Aorta (tissue), 5 donors: ENCODE measurements around the gene MYL12B. TPM values are rescaled to one million over a fixed set of nuclear protein-coding genes. Genes with fewer than 3 reads are reported as not detected.
"Not testable (repeated sequence)": the region's sequence is repeated elsewhere in the genome, so short reads cannot be mapped to it uniquely, and the experiment has no call there.

ENCODE experiments used
- ATAC-seq: fragments of 200-7000 bp; cut with Tn5 transposase; one replicate; pipeline ENCODE4 v1.9.1; 2022; ENCODE audit warnings: moderate library complexity; ENCODE audit not compliant: low FRiP score
- DNase-seq, 2 donors: peaks; one replicate each; pipeline ENCODE4 v3.0.0-alpha.2; 2020
- H3K27ac ChIP-seq, 2 donors: one replicate each; pipeline ENCODE4 v1.5.1; 2013; ENCODE audit warnings: low read length in 2 of 2, mild to moderate bottlenecking in 2 of 2, moderate library complexity in 2 of 2, control low read depth in 1 of 2, inconsistent platforms in 1 of 2, low read depth in 1 of 2
- H3K27me3 ChIP-seq, 2 donors: one replicate each; pipeline ENCODE4 v1.6.1; 2013; ENCODE audit warnings: control low read depth in 1 of 2, low read length in 1 of 2, mild to moderate bottlenecking in 1 of 2, moderate library complexity in 1 of 2; ENCODE audit not compliant: insufficient read depth in 2 of 2, control insufficient read depth in 1 of 2
- H3K36me3 ChIP-seq, 2 donors: one replicate each; pipeline ENCODE4 v1.6.1; 2013; ENCODE audit warnings: control low read depth in 1 of 2, low read length in 1 of 2, mild to moderate bottlenecking in 1 of 2; ENCODE audit not compliant: insufficient read depth in 2 of 2, control insufficient read depth in 1 of 2
- H3K4me1 ChIP-seq, 2 donors: one replicate each; pipeline ENCODE4 v1.6.1; 2013; ENCODE audit warnings: low read length in 2 of 2, control low read depth in 1 of 2, mild to moderate bottlenecking in 1 of 2, moderate library complexity in 1 of 2; ENCODE audit not compliant: insufficient read depth in 2 of 2, control insufficient read depth in 1 of 2
- H3K4me3 ChIP-seq, 2 donors: one replicate each; pipeline ENCODE4 v1.5.1; 2013; ENCODE audit warnings: low read length in 2 of 2, control low read depth in 1 of 2, mild to moderate bottlenecking in 1 of 2
- H3K9me3 ChIP-seq: one replicate; pipeline ENCODE4 v1.6.1; 2013; ENCODE audit warnings: mild to moderate bottlenecking, low read length; ENCODE audit not compliant: control insufficient read depth
- WGBS, 2 donors: extraction: QIAGEN DNeasy Blood & Tissue Kit; methylation state at CpG; one replicate each; pipeline ENCODE4 v1.1.7; 2013; 5-methylcytosine and 5-hydroxymethylcytosine counted together
- intact Hi-C, 2 donors: fragments of 100-400 bp; cut with DNase I; formaldehyde crosslinking; loops; one replicate each; pipeline versions ENCODE4 v1.14.2 to v1.15.0; 2022
- polyA plus RNA-seq, 2 donors: library from polyadenylated mRNA; stranded (reverse); fragments of 200-250 nt; gene quantifications; one replicate each; pipeline ENCODE4 v1.2.3, GENCODE V29; 2013
- total RNA-seq, 2 donors: library from RNA; stranded (reverse); fragmentation: NEBNext Ultra II Directional; extraction: Animal tissue kit (Norgen Biotek cat#: 25700); gene quantifications; one replicate each; pipeline ENCODE4 v1.2.1, GENCODE V29; 2021
- donor health status: healthy with polysubstance abuse.
- donor health status: Bipolar disorder and iron deficiency.
- donor health status: DM: no; HTN: no; CAD: no.
- donor health status: DM: no; HTN: no; CAD: no.
- donor health status: DM: yes; HTN: yes; CAD: no.

MYL12B gene
- total and polyA plus RNA-seq, 4 donors = 259 to 661 (median 379) TPM

DNA sequence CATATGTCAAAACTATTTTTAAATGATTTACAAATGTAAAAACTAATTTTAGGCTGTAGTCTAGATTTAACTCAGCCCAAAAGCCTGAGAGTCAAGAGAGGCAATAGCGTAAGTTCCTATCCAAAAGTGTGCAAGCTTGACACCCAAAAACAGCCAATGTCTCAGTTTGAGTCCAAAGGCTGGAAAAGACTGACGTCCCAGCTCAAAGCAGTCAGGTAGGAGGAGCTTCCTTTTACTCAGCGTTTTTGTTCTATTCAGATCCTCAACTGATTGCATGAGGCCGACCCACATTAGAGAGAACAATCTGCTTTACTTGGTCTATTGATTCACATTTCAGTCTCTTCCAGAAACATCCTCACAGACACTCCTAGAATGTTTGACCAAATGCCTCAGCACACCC, 51.8 kb downstream of the MYL12B start:
- DNase-seq = no peak
- 16 to 25% methylated on average over 4 of the region's 4 CpGs for WGBS, 2 donors

DNA sequence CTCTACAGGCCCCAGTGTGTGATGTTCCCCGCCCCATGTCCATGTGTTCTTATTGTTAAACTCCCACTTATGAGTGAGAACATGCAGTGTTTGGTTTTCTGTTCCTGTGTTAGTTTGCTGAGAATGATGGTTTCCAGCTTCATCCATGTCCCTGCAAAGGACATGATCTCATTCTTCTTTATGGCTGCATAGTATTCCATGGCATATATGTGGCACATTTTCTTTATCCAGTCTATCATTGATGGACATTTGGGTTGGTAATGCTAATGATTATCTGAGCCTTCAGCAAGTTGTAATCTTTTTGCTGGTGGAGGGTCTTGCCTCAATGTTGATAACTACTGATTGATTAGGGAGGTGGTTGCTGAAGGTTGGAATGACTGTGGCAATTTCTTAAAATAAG, 53.4 kb downstream of the MYL12B start:
- 96 to 100% methylated on average over 1 of the region's 1 CpG for WGBS, 2 donors
- H3K36me3 ChIP-seq, H3K4me1 ChIP-seq, DNase-seq, ATAC-seq, H3K9me3 ChIP-seq, intact Hi-C loops, H3K27ac ChIP-seq, H3K27me3 ChIP-seq, H3K4me3 ChIP-seq: not testable (repeated sequence)

More for the DNA sequence above, 51.8 kb downstream of the MYL12B start:
- no peak for ATAC-seq
- intact Hi-C loops = no loop called here
- Histone ChIP-seq H3K4me3 (no peak overlapping the region), H3K9me3 (no peaks in the 10 kb centered on the region), H3K27ac (no peak overlapping the region), H3K36me3 (no peaks in the 10 kb centered on the region), H3K27me3 (no peaks in the 10 kb centered on the region), H3K4me1 (no peaks in the 10 kb centered on the region)

DNA sequence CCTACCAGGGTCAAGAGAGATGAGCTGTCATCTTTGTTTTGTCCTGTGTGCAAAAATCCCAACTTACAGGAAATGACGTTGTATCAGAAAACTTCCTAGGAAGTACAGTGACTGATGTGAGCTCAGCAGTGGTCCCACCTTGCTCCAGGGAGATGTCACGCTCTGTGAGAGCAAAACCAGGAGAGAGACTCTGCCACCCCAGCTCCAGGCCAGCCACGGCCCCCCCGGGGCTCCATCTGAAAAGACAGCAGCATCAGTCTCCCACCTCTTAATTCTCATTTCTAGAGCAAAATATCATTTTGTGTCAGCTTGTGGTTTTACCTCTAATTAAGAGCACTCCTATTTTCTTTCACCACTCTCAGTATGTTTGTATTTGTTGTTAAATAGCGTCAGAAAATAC, 57.5 kb downstream of the MYL12B start:
- DNase-seq (no peak), ATAC-seq (no peak)
- no peak overlapping the region for H3K27ac ChIP-seq
- 69 to 72% methylated on average over 5 of the region's 5 CpGs for WGBS, 2 donors
- no peaks in the 10 kb centered on the region for H3K27me3 ChIP-seq
- H3K4me3 ChIP-seq = no peak overlapping the region
- no peaks in the 10 kb centered on the region for H3K36me3 ChIP-seq
- H3K4me1 ChIP-seq = no peaks in the 10 kb centered on the region
- H3K9me3 ChIP-seq = no peaks in the 10 kb centered on the region
- intact Hi-C loops = no loop called here

DNA sequence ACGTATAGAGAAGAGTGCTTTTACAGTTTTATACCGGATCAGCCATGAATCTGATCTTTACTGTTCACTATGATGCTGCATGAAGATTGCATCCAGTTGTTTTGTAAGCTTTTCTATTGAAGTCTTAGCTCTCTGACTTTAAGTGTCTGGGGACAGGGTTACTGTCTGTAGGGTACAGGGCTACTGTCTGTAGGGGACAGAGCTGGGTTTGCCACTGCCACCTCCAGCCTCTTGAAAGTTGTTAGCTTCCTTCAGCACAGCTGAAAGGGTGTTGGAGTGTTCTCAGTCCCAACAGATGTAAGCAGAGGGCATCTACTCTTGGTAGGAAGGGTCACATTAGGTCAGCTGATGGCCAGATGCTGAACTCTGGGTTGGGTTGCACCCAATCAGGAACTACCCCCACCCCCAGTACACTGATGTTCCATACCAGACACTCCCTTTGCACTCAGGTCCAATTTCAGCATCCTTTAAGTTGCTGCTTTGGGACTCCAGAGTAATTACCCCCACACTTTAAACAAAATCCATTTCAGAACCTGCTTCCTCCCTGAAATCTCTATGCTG, 58.0 kb downstream of the MYL12B start:
- ATAC-seq (no peak), DNase-seq (no peak)
- 76 to 89% methylated on average over 2 of the region's 2 CpGs for WGBS, 2 donors
- Histone ChIP-seq H3K4me1 (no peaks in the 10 kb centered on the region), H3K36me3 (no peaks in the 10 kb centered on the region), H3K27ac (no peak overlapping the region), H3K4me3 (no peak overlapping the region), H3K9me3 (no peaks in the 10 kb centered on the region), H3K27me3 (no peaks in the 10 kb centered on the region)
- intact Hi-C loops = no loop called here

DNA sequence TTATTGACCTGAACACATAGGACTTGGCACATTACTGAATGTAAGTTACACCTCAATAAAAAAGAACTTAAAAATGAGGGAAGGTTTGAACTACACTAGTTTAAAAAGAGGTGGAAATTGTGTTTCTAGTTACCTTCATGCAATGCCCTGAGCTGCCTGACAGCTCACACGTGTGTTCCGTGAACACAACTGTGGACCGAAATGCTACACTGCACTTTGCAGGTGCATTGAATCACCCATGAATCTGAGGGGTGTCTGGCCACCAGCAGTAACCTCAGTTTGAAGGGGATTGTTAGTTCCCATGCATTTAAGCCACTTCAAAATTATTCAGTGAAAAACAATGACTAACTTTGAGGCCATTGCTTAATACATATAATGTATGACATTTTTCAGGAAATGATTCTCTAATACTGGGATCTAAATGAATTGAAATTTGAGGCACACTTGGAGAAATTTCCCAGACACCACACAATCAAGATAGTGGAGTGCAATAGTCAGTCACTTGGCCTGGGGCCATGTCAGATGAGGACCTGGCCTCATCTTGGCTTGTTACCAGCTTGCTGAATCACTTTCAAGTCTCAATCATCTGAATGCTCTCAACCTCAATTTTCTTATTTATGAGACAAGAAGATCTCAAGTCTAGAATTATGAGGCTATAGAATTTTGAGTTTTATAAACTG, 59.3 kb downstream of the MYL12B start:
- H3K27ac ChIP-seq = no peak overlapping the region
- intact Hi-C loops = no loop called here
- 87 to 91% methylated on average over 3 of the region's 3 CpGs for WGBS, 2 donors
- DNase-seq (no peak), ATAC-seq (no peak)
- no peaks in the 10 kb centered on the region for H3K4me1 ChIP-seq
- no peaks in the 10 kb centered on the region for H3K36me3 ChIP-seq
- H3K27me3 ChIP-seq = no peaks in the 10 kb centered on the region
- no peaks in the 10 kb centered on the region for H3K9me3 ChIP-seq
- H3K4me3 ChIP-seq = no peak overlapping the region

DNA sequence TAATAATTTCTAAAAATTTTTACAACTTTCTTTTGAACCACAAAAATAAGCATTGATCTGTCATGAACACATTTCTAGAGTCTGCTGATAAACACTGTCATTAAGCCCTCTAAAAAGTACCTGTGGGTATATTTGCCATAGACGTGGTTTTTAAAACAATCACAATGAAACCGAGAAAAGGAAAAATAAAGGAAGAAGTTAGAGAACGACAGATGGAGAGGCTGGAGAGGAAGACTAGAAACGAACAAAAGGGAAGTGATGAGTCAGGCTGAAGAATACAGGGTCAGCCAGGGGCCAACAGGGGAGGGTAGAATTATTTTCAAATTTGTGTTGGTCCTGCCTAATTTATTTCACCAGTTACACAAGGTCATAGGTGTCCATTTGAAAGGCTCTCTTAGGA, 62.0 kb downstream of the MYL12B start:
- no peaks in the 10 kb centered on the region for H3K4me1 ChIP-seq
- WGBS, 2 donors = 55 to 56% methylated on average over 4 of the region's 4 CpGs
- H3K36me3 ChIP-seq = no peaks in the 10 kb centered on the region
- H3K27me3 ChIP-seq = no peaks in the 10 kb centered on the region
- intact Hi-C loops = no loop called here
- ATAC-seq (no peak), DNase-seq (no peak)
- no peak overlapping the region for H3K4me3 ChIP-seq
- H3K9me3 ChIP-seq = no peaks in the 10 kb centered on the region
- no peak overlapping the region for H3K27ac ChIP-seq

Other genes starting within 250 kb of the MYL12B start
- gene LPIN2, start 249.0 kb upstream of the MYL12B start, total RNA-seq = 10 to 100 TPM; 34.8 to 42.4 TPM
- gene LPIN2, start 249.0 kb upstream of the MYL12B start, polyA plus RNA-seq = 10 to 100 TPM in 1 of 2 donors, 1 to 10 TPM in 1; 9.1 to 16.5 TPM
- gene MYOM1, start 42.2 kb upstream of the MYL12B start, total RNA-seq = 10 to 100 TPM; 26.3 to 63.8 TPM
- 10 to 100 TPM; 15.8 to 26.4 TPM for gene MYOM1, start 42.2 kb upstream of the MYL12B start, polyA plus RNA-seq
- 100 to 1,000 TPM; 414 to 848 TPM for gene MYL12A, start 14.3 kb upstream of the MYL12B start, total RNA-seq
- gene MYL12A, start 14.3 kb upstream of the MYL12B start, polyA plus RNA-seq = 100 to 1,000 TPM; 563 to 759 TPM
- 10 to 100 TPM; 48.0 to 48.2 TPM for gene TGIF1, start 188.0 kb downstream of the MYL12B start, total RNA-seq
- 10 to 100 TPM; 34.7 to 35.1 TPM for gene TGIF1, start 188.0 kb downstream of the MYL12B start, polyA plus RNA-seq